GM19452 (cell line): ENCODE measurements around the gene MFSD2A.
"Not testable (repeated sequence)": the region's sequence is repeated elsewhere in the genome, so short reads cannot be mapped to it uniquely, and the experiment has no call there.

ENCODE experiments used
- ATAC-seq: cut with Tn5 transposase; IDR thresholded peaks from one replicate; pipeline ENCODE4 v1.9.1; 2021; ENCODE audit not compliant: unreplicated experiment

MFSD2A gene

GRCh38 chr1:39954870-39955546 lies at the start of gene MFSD2A:
TSS of gene MFSD2A (plus strand) at chr1:39955145. CDS start at chr1:39955293, 148 bp downstream.
- ATAC-seq, result peak; percentile 70

GRCh38 chr1:39905172-39905571 lies 49.8 kb upstream of the MFSD2A start:
- ATAC-seq, result no peak

DNA sequence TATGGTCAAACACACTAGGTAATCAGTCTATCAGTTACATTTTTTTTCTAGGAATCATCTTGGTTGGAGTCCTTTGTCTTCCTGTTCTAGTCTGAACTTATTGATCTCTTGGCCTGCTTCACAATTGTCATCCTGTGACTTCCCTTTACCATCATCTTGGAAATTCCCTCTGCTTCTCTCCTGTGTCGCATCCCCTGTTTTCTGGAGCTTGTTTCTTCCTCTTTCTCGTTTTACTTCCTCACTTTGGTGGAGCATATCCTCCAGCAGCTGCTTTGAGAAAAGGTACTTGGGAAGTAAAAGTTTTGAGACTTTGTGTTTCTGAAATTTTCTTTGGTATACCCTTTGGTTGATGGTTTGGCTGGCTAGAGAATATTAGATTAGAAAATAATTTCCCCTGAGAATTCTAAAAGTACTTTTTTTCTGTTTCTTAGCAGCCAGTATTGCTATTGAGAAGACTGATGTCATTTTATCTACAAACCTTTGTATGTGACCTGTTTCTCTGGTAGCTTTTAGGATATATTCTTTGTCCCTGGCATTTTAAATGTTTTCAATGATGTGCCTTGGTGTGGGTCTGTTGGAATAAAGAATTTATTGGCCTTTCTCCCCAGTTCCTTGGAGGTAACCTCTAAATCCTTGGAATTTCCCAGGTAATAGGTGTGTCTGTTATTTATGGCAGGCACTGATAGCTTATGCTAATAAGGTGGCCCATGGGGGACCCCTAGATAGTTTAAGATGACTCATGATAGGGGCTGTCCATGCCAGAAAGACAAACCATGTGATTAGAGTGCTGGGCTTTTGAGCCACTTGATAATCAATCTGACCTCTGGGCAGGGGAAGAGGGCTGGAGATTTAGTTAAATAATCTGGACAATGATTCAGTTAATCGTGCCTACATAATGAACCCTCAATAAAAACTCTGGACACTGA lies 47.2 kb upstream of the MFSD2A start:
- ATAC-seq, result no peak

- no peak for ATAC-seq
Measured at GRCh38 chr1:39908534-39908933, 46.4 kb upstream of the MFSD2A start.

GRCh38 chr1:39910263-39910662 lies 44.7 kb upstream of the MFSD2A start:
- ATAC-seq, result no peak

- not testable (repeated sequence) for ATAC-seq
Measured at GRCh38 chr1:39913136-39913535, 41.8 kb upstream of the MFSD2A start.

DNA sequence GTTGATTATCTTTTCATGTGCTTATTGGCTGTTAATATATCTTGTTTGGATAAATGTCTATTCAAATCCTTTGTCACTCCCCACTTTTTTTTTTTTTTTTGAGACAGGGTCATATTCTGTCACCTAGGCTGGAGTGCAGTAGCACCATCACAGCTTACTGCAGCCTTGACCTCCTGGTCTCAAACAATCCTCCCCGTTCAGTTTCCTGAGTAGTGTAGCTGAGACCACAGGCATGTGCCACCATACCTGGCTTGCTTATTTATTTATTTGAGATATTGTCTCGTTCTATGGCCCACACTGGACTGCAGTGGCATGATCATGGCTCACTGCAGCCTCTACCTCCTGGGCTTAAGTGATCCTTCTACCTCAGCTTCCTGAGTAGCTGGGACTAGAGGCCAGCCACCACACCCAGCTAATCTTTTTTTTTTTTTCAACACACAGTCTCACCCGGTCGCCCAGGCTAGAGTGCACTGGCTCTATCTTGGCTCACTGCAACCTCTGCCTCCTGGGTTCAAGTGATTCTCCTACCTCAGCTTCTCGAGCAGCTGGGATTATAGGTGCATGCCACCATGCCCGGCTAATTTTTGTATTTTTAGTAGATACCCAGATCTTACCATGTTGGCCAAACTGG lies 39.3 kb upstream of the MFSD2A start:
- no peak for ATAC-seq

DNA sequence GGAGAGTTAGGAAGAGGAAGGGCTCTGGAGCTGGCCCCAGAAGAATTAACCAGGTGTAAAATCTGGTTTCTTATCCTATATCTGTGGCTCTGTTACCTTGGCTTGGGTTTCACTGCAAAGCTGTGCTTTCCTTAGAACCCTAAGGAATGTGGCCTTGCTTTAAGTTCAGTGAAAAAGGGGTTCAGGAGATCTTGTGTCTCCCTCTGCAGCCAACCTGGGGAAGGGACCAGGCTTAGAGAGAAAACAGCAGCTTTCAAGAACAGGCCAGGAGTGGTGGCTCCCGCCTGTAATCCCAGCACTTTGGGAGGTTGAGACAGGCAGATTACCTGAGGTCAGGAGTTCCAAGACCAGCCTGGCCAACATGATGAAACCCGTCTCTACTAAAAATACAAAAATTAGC lies 37.1 kb upstream of the MFSD2A start:
- no peak for ATAC-seq

DNA sequence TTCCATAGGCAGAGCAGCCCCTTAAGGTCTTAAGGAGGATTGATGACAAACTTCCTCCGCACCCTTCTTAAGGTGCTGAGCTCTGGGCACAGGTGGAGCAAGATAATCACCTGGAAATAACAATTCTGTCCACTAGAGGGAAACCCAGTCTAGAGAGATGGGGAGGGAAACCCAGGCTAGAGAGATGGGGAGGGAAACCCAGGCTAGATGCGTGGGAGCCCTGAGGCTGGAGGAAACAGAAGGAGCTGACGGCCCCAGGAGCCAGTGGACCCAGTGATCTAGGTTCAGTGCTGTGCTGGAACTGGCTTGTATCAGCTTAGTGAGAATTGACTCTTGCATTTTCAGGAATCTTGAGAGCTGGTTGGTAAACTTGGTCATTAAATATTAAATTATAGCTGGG lies 35.4 kb upstream of the MFSD2A start:
- no peak for ATAC-seq

GRCh38 chr1:39922251-39922688 lies 32.7 kb upstream of the MFSD2A start:
- no peak for ATAC-seq

GRCh38 chr1:39925721-39926342 lies 29.1 kb upstream of the MFSD2A start:
- ATAC-seq, result no peak

DNA sequence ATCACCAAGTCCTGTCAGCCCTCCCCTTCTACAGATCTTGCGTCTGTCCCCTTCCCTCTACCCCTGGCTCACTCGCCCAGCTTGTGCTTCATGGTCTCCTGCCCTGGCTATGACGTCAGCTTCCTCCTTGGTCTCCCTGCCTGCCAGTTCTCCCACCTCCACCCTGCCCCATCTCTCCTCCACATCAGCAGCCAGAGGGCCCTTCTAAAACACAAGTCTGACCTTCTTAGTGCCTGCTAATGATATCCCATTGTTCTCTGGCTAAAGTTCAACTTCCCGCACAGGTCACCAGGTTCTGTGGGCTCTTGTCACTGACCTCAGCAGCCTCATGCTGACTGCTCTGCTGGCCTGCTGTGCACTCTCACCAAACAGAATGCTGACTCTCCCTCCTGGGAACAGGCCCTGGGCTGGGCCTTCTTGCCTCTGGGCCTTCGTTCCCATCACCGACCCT lies 28.6 kb upstream of the MFSD2A start:
- no peak for ATAC-seq

- ATAC-seq, result no peak
Measured at GRCh38 chr1:39926820-39927219, 28.1 kb upstream of the MFSD2A start.

- no peak for ATAC-seq
Measured at GRCh38 chr1:39927538-39927937, 27.4 kb upstream of the MFSD2A start.

DNA sequence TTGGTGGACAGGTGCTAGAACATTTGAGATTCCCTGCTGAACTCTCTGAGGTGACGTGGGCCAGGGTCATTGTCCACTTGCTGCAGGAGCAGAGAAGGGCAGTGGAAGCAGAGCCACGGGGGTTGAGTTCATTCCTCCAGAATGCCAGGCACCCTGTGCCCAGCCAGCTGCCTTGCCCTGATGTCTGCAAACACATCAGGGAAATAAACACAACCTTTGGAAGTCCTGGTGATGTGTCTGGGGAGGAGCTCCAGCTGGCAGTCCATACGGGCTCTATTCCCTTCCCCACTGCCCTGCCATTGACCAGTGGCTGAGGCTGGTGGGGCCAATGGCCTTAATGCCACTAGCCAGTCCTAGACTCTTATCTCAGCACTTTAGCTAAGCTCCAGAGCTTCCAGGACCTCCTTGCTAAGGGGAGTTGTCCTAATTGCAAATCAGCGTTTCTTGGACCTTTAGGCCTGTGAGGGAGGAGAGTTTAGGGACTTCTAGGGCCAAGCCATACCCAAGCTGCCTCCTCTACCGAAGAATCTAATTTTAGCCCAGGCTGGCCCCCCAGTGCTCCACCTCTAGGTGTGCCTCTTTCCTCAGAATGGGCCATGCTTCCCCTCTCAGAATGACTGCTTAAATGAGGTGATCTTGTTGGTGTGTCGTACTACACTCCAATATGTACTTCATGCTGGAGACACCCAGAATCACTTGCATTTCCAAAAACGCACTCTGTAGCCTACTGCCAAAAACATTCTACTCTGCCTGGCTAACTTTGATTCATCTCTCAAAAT lies 25.9 kb upstream of the MFSD2A start:
- no peak for ATAC-seq

DNA sequence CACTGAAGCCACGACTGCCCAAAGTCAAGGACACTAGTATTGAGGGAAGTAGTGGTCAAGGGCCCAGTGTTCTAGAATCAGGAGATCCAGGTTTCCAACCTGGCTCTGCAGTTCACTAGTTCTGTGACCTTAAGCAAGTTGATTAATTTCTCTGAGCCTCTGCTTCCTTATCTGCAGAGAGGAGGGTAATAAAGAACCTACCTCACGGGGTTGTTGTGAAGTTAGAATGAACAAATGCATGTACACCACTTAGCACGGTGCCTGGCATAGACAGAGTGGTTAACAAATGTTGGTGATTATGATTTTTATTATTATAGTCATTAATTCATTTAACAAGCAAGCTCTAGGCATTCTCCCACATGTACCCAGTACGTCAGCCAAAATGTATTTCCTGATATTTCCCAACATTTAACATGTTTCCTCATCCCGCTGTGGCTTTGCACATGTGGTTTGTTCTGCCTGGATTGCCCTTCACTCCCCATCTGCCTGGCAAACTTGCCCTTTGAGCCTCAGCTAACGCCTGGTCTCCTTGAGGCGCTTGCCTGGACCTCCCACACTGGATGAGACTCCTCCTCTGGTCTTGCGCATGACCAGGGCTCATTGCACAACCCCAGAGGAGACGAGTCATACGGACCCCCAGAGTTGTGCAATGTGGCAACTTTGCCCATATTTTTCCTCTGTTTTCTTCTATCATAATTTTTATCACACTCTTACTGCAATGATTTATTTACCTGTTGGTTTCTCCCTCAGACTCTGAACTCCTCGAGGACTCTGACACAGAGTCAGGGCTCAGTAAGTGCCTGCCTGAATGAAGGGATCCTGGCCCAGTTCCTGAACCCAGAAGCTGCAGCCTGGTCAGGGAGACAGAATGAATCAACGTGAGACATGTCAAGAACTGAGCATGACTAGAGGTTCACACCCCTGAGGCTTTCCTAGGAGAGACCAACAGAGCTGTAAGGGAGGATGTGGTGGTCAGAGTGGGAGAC lies 20.7 kb upstream of the MFSD2A start:
- ATAC-seq, result no peak

GRCh38 chr1:39936724-39937491 lies 18.0 kb upstream of the MFSD2A start:
- ATAC-seq, result no peak

DNA sequence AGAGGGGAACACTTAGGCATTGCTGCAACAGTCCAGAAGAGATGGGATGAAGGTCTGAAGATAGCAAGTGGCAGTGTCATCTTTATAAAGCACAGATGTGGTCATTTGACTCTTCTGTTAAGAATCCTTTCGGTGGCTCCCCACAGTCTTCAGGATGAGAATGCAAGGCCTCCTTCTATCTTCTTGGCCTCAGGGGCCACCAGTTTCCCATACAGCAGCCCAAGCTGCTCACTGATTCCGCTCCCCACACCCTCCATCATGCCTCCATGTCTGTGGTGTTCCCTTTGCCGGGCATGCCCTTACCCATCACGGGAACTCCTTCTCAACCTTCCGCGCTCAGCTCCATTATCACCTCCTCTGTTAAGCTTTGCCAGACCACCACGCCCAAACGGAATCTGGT lies 16.1 kb upstream of the MFSD2A start:
- no peak for ATAC-seq
